Lower leg skin (tissue), 3 donors: ENCODE measurements around the gene RPL34.

Experiments
- POLR2A ChIP-seq, 2 donors: fragments of 450-650 bp; IDR thresholded peaks; one replicate each; pipeline ENCODE4 v1.6.1; 2016 to 2017; ENCODE audit warnings: antibody characterized with exemption in 2 of 2, mild to moderate bottlenecking in 1 of 2, moderate library complexity in 1 of 2
- TF ChIP-seq, protein P1 (sequence below), 3 donors: fragments of 450-650 bp; IDR thresholded peaks; one replicate each; pipeline ENCODE4 v1.5.1; 2016; ENCODE audit warnings: antibody characterized with exemption in 3 of 3, mild to moderate bottlenecking in 3 of 3, moderate library complexity in 2 of 3

DNA sequence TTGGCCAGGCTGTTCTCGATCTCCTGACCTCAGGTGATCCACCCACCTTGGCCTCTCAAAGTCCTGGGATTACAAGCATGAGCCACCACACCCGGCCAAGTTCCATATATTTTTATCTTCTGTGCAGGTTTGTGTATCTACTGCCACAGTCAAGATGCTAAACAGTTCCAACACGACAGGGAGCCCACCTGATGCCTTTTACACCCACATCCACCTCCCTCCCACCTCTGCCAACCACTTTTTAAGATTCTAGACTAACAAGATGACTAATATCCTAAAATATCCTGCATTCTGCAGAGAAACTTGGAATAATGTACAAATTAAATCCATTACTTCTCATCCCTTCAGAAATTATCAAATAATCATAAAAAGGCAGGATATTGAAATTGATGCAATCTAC lies 19.3 kb upstream of the RPL34 start:
- TF ChIP-seq, protein P1, sequence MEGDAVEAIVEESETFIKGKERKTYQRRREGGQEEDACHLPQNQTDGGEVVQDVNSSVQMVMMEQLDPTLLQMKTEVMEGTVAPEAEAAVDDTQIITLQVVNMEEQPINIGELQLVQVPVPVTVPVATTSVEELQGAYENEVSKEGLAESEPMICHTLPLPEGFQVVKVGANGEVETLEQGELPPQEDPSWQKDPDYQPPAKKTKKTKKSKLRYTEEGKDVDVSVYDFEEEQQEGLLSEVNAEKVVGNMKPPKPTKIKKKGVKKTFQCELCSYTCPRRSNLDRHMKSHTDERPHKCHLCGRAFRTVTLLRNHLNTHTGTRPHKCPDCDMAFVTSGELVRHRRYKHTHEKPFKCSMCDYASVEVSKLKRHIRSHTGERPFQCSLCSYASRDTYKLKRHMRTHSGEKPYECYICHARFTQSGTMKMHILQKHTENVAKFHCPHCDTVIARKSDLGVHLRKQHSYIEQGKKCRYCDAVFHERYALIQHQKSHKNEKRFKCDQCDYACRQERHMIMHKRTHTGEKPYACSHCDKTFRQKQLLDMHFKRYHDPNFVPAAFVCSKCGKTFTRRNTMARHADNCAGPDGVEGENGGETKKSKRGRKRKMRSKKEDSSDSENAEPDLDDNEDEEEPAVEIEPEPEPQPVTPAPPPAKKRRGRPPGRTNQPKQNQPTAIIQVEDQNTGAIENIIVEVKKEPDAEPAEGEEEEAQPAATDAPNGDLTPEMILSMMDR (IDR thresholded peaks at IDR 0.05) = no peak
- no peak for TF ChIP-seq POLR2A (IDR thresholded peaks at IDR 0.05)
